Fibroblast of lung (primary cell): ENCODE results near the gene YTHDC2.

Source experiments
- EZH2 ChIP-seq: IDR thresholded peaks from 2 replicates; pipeline ENCODE4 v1.5.1; 2012; ENCODE audit warnings: low read length, control low read depth, mild to moderate bottlenecking; ENCODE audit errors: missing control alignments
- TF ChIP-seq, protein P1 (sequence below), 2 donors: IDR thresholded peaks in 1 of 2; conservative IDR thresholded peaks in 1 of 2; 1 replicate in 1 of 2; 2 replicates in 1 of 2; pipeline ENCODE4 v1.5.1; 2011 to 2012; ENCODE audit warnings: low read length in 2 of 2, control low read depth in 1 of 2, inconsistent platforms in 1 of 2, low read depth in 1 of 2, mild to moderate bottlenecking in 1 of 2

DNA sequence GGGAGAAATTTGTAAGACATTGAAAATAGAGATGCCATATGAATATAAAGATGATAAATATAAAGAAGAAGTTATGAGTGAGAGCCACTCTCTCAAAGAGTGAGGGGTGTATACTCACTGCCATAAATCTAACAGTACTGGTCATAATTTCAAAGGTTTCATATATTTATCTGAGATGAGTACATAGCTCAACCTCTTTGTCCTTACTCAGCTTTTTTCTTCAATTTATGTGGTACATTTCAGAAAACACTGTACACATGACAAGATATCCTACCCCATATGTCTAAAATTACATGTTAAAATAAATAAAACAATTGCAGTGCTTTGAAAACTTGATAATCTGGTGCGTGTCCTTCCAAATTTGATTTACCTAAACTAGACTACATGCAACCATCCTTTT lies 20.0 kb upstream of the YTHDC2 start:
- TF ChIP-seq EZH2 = no peak
- TF ChIP-seq, protein P1, sequence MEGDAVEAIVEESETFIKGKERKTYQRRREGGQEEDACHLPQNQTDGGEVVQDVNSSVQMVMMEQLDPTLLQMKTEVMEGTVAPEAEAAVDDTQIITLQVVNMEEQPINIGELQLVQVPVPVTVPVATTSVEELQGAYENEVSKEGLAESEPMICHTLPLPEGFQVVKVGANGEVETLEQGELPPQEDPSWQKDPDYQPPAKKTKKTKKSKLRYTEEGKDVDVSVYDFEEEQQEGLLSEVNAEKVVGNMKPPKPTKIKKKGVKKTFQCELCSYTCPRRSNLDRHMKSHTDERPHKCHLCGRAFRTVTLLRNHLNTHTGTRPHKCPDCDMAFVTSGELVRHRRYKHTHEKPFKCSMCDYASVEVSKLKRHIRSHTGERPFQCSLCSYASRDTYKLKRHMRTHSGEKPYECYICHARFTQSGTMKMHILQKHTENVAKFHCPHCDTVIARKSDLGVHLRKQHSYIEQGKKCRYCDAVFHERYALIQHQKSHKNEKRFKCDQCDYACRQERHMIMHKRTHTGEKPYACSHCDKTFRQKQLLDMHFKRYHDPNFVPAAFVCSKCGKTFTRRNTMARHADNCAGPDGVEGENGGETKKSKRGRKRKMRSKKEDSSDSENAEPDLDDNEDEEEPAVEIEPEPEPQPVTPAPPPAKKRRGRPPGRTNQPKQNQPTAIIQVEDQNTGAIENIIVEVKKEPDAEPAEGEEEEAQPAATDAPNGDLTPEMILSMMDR (conservative IDR thresholded peaks at IDR 0.05 in 1 of 2, IDR thresholded peaks at IDR 0.05 in 1 of 2; ENCODE audit: low read depth in 1 of 2, low read length in 2 of 2) = no peak
